Stimulated activated CD8-positive, alpha-beta memory T cell treated with anti-CD3 and anti-CD28 coated beads, Interleukin-15, amount 100 ng/mL, for 4 hours (primary cell): ENCODE results near the gene BEAN1.

Experiments used
- DNase-seq, 2 donors: peaks; one replicate each; pipeline ENCODE4 v3.0.0-alpha.2; 2020; ENCODE audit warnings: low read depth in 2 of 2

BEAN1 gene

GRCh38 chr16:66395806-66396555 is 31.1 kb upstream of the BEAN1 start:
- no peak for DNase-seq

- DNase-seq = no peak
Observed at GRCh38 chr16:66397736-66398433, 29.2 kb upstream of the BEAN1 start.

GRCh38 chr16:66399031-66399430 is 28.1 kb upstream of the BEAN1 start:
- no peak for DNase-seq

DNA sequence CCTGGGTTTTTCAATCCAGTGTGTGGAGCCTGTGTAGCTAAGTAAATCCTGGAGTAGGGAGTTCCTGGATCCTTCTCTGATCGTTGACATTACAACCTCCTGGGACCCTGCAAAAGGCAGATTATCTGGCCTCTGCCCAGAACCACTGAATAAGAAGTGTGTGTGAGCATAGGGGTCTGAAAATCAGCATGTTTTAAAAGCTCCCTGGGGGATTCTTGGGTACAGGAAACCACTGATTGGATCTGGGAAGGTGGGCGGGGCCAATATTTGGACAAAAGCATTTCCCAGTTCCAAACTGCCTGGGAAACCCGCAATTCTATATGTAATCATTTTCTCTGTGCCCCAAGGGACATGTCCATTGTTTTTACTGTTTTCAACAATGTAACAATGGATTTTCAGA is 27.2 kb upstream of the BEAN1 start:
- DNase-seq = no peak

DNA sequence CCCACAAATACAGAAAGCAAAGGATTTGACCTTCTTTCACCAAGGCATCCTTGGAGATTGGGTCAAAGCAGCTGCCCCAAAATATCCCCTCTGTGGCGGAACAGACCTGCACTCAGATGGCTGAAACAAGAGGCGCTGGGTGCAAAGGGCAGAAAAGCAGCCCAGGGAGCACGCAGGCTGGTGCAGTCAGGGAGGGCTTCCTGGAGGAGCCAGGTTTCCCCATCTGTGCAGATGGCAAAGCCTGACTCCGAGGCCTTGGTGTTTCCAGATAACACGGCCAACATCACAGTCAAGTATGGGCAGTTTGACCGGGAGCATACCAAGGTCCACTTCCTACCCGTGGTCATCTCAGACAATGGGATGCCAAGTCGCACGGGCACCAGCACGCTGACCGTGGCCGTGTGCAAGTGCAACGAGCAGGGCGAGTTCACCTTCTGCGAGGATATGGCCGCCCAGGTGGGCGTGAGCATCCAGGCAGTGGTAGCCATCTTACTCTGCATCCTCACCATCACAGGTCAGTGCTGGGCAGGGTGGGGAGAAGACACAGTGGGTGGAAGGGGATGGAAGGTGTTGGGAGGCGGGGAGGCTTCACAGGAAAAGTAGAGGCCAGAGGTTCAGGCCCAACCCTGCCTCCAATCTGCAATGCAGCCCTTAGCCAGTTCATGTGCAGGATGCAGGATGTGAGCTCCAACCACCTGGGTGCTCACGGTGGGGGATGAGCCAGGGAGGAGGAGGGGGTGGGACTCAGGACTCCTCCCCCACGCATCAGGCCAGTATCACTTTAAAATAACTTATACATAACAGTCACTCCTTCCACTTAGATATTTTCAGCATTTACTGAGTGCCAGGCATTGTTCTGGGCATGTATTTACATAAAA is 26.4 kb upstream of the BEAN1 start:
- no peak for DNase-seq

DNA sequence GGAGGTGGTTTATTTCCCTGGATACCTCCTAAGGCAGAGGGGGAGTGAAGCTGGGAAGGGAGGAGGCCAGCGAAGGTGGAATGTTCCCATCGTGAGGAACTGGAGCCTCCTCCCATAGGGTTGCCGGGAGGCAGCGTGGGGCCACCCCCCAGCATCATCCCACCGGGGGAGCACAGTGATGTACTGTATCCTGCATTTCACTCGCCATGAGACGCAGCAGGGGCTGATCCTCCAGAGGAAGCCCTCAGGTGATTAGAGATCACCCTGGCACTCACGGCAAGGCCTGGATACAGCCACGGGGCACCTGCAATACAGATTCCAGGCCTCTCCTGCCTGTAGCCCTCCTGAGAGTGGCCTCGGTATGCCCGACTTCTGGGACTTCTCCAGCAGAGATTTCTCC is 25.5 kb upstream of the BEAN1 start:
- DNase-seq = no peak

DNA sequence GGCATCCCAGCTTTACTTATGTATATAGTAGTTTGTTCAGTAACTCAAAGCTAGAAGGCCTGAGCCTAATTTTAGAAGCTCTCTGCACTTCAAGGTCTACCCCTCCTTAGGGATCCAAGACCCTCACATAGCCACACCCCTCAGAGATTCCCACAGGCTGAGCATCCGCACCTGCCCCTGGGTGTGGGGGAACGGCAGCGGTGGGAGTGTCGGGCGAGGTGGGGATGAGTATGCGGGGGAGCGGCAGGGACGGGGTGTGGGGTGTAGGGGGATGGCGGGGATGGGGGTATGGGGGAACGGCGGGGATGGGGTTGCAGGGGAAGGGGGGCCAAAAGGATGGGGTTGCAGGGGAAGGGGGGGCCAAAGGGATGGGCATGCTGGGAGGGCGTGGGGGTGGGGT is 24.9 kb upstream of the BEAN1 start:
- no peak for DNase-seq

GRCh38 chr16:66402591-66403230 is 24.4 kb upstream of the BEAN1 start:
- DNase-seq = no peak

GRCh38 chr16:66403531-66404145 is 23.5 kb upstream of the BEAN1 start:
- DNase-seq = no peak

- no peak for DNase-seq
Observed at GRCh38 chr16:66405057-66405783, 21.9 kb upstream of the BEAN1 start.

GRCh38 chr16:66406534-66407221 is 20.4 kb upstream of the BEAN1 start:
- peak; percentile 51 to 60 for DNase-seq

GRCh38 chr16:66408163-66409048 is 18.7 kb upstream of the BEAN1 start:
- no peak for DNase-seq

DNA sequence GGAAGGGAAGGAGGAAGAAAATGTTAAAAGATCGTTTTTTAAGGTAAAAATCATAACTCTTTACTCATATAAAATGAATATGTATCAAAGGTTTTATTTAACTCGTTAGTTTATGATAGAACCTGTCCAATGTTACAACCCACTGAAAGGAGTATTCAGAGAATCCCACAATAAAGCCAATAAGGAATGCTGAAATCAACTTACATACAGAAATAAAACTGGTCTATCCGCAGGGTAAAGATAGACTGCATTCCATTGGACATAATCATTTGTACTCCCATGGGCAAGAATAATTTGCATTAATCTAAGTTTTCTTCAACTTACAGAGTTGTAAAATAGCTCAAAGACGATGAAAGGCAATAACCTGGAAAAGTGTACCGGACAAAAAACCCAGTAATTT is 17.9 kb upstream of the BEAN1 start:
- DNase-seq = no peak

DNA sequence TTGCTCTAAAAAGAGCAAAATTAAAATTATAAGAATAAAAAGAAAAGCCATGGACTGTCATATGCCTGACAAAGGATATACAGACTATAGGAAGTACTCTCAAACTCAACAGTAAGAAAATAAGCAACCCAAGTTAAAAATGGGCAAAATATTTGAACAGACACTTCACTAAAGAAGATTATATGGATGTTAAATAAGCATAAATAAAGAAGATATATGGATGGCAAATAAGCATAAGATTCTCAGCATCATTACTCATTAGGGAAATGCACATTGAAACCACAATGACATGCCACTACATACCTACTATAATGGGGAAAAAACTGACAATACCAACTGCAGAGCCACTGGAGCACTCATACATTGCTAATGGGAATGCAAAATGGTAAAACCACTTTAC is 14.9 kb upstream of the BEAN1 start:
- DNase-seq = no peak

- no peak for DNase-seq
Observed at GRCh38 chr16:66414891-66415290, 12.2 kb upstream of the BEAN1 start.

GRCh38 chr16:66416136-66416535 is 11.0 kb upstream of the BEAN1 start:
- no peak for DNase-seq

GRCh38 chr16:66416939-66417700 is 10.0 kb upstream of the BEAN1 start:
- DNase-seq = no peak

DNA sequence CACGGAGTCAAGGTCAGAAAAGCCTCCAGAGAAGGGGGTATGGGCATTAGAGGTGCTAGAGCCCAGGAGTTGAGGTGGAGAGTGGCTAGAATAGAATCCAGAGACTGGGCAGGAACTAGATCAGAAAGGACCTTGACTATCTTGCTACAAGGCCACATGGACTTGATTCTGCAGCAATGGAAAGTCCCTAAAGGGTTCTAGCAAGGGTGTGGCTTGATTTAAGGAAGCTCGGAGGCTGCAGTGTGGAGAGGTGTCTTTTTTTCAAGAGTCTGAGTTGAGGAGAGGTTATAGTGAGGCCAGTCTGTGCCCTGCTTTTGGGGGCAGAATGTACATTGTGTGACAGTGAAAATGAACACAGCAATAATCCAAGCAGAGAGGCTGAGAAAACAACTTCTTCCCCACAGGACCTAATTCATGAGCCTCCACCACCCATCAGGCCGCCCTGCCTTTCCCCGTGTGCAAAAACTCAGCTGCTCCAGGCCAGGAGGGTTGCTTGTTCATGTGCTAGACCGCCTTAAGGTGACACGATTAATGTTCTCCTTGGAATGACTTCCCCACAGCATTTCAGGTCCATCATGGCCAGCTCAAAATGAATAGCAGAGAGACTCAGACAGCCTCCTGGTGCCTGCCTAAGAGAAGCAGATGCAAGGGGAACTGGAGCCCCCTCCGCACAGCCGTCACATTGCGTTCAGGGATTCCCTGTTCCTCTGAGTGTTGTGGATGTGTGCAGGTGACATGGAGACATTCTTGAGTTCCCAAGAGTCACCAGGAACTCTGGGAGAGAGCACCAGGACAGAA is 8.7 kb upstream of the BEAN1 start:
- DNase-seq = no peak
